Erythroblast (primary cell): ENCODE results near the gene LRTM2.

ENCODE experiments used
- GATA1 ChIP-seq: IDR thresholded peaks from 2 replicates; pipeline ENCODE4 v1.6.1; 2011; ENCODE audit warnings: low read depth, mild to moderate bottlenecking, control low read depth, low read length, moderate library complexity
- POLR2A ChIP-seq: IDR thresholded peaks from 2 replicates; pipeline ENCODE4 v1.6.1; 2011; ENCODE audit warnings: mild to moderate bottlenecking, low read length

- TF ChIP-seq POLR2A (no peak), GATA1 (no peak)
Observed at GRCh38 chr12:1835211-1836131, 15.1 kb downstream of the LRTM2 start.
